Muscle layer of duodenum (tissue), 2 donors: ENCODE results near the gene PLXNA3.

Experiments
- H3K27ac ChIP-seq: one replicate; pipeline ENCODE4 v1.7.0; 2013; ENCODE audit warnings: mild to moderate bottlenecking, low read length
- H3K27me3 ChIP-seq: one replicate; pipeline ENCODE4 v1.7.0; 2013; ENCODE audit warnings: low read depth, mild to moderate bottlenecking, control low read depth, low read length
- H3K36me3 ChIP-seq, 2 donors: one replicate each; pipeline ENCODE4 v1.7.0; 2013; ENCODE audit warnings: low read length in 2 of 2, control low read depth in 1 of 2, mild to moderate bottlenecking in 1 of 2; ENCODE audit not compliant: insufficient read depth in 2 of 2, control insufficient read depth in 1 of 2
- H3K4me1 ChIP-seq, 2 donors: one replicate each; pipeline ENCODE4 v1.7.0; 2013; ENCODE audit warnings: low read length in 2 of 2, mild to moderate bottlenecking in 2 of 2, control low read depth in 1 of 2, moderate library complexity in 1 of 2; ENCODE audit not compliant: insufficient read depth in 2 of 2, control insufficient read depth in 1 of 2
- H3K4me3 ChIP-seq, 2 donors: one replicate each; pipeline ENCODE4 v1.7.0; 2013; ENCODE audit warnings: low read length in 2 of 2, low read depth in 1 of 2, mild to moderate bottlenecking in 1 of 2
- H3K9me3 ChIP-seq, 2 donors: one replicate each; pipeline ENCODE4 v1.7.0; 2013; ENCODE audit warnings: low read length in 2 of 2, control low read depth in 1 of 2, mild to moderate bottlenecking in 1 of 2; ENCODE audit not compliant: control insufficient read depth in 1 of 2
- donor health status: healthy.

PLXNA3 gene

DNA sequence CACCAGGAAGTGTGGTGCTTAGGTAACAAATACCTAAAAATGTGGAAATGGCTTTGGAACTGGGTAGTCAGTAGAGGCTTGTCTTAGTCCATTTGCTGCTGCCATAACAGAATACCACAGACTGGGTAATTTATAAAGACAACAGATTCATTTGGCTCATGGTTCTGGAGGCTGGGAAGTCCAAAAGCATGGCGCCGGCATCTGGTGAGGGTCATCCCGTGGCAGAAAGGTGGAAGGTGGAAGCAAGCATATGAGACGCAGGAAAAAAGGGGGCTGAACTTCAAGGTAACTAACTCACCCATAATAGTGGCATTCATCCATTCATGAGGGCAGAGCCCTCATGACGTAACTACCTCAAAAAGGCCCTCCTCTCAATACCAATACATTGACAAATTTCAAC lies 51.4 kb downstream of the PLXNA3 start:
- Histone ChIP-seq H3K27me3 (no peaks in the 10 kb centered on the region), H3K36me3 (peaks cover 0 to 44% of the 10 kb centered on the region in 2 donors), H3K9me3 (no peaks in the 10 kb centered on the region), H3K27ac (no peak overlapping the region), H3K4me3 (no peak overlapping the region), H3K4me1 (no peaks in the 10 kb centered on the region)

DNA sequence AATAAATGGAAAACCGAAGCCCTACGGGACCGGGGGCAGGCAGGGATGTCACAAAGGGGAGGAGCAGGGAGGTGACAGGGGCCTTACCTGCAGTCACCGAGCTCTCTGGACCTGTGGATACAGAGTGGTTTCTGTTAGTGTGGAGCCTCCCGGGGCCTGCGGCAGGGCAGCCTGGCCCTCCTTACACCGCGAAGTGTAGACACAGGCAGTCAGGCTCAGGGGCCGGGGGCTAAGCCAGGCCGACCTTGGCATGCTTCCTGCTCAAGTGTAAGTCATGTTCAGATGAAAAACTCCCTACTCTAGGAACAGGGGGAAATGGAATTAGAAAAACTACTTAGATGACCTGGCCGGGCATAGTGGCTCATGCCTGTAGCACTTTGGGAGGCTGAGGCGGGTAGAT lies 53.7 kb downstream of the PLXNA3 start:
- Histone ChIP-seq H3K9me3 (no peaks in the 10 kb centered on the region), H3K4me3 (no peak overlapping the region), H3K27me3 (no peaks in the 10 kb centered on the region), H3K36me3 (peaks cover 0 to 26% of the 10 kb centered on the region in 2 donors), H3K27ac (no peak overlapping the region), H3K4me1 (no peaks in the 10 kb centered on the region)

DNA sequence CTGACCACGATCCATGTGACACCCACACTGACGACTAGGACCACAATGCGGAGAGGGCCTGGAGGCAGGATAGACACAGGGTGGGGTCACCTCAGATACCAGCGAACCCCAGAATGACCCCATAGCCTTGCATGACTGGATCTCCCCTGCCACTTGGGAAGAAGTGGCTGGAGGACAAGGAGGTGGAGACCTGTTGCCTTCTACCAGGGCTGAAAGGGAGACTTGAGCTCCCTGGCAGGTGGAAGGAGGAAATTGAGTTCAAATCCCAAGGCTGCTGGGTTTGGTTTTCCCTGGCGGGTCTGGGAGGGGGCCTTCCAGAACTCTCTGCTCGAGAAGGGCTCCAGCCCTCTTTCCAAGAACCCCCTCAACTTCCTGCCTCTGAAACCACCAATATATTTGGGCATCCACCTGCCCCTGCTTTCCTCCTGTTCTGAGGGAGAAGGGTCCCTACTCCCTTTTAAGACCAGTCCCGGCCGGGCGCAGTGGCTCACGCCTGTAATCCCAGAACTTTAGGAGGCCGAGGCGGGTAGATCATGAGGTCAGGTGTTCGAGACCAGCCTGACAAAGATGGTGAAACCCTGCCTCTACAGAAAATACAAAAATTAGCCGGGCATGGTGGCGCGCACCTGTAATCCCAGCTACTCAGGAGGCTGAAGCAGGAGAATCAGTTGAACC lies 54.9 kb downstream of the PLXNA3 start:
- H3K36me3 ChIP-seq: peaks cover 0 to 16% of the 10 kb centered on the region in 2 donors
- no peak overlapping the region for H3K4me3 ChIP-seq
- H3K27me3 ChIP-seq: no peaks in the 10 kb centered on the region
- peaks cover 0 to 5% of the 10 kb centered on the region in 2 donors for H3K4me1 ChIP-seq
- no peaks in the 10 kb centered on the region for H3K9me3 ChIP-seq
- H3K27ac ChIP-seq: no peak overlapping the region

DNA sequence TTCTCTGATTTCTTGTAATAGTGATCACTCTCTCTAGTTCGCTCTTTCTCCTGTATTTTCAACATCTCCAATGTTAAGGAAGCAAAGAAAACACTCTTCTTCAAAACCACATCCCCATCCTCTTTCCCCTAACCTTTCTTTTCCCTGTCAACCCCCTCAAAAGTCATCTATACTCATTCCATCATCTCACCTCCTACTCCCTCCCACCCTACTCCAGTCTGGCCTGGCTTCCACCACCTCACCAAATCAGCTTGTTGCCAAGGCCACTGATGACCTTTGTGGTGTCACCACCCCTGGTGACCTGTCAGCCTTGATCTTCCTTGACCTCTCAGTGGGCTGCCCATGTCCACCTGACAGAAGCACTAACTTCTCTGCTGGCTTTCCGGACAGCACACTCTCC lies 55.6 kb downstream of the PLXNA3 start:
- Histone ChIP-seq H3K4me3 (no peak overlapping the region), H3K36me3 (peaks cover 0 to 16% of the 10 kb centered on the region in 2 donors), H3K9me3 (no peaks in the 10 kb centered on the region), H3K27me3 (no peaks in the 10 kb centered on the region), H3K27ac (no peak overlapping the region), H3K4me1 (peaks cover 0 to 5% of the 10 kb centered on the region in 2 donors)

DNA sequence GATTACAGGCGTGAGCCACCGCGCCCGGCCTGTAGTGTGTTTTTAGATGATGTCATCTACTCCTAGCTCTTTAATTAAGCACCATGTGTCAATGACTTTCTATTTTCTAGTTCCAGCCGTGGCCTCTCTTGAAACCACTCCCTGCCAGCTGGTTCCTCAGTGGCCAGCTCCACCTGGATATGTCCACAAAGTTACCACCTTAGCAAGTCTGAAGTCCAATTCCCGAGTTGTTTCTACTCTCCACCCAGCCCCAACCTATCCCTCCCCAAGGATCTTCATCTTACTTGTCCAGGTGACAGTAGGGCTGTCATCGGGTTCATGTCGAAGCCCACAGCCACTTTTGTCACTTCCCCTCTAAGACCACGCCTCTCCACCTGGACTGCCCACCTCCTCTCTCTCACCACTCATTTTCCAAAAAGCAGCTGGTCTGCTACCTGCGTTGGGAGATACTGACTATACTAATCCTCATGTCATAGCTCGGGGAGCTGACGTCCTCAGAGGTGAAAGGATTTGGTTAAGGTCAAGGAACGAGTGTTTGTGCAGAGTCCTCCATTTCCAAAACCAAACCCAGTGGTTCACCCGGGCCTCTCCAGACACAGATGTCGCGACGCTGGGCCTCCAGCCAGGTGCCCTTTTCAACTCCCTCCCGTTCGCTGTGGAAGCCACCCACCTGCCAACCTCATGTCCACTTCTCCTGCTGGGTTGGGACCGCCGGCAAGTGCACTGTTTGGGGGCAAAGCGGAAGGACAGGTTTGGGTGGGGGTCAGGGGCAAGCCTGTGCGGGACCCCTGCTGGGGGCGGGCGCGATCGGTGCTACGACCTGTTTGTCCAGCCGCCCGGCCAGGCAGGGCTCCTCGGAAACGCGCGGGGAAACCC lies 57.2 kb downstream of the PLXNA3 start:
- peak overlapping the region; percentile 84 for H3K27ac ChIP-seq
- peaks cover 0 to 7% of the 10 kb centered on the region in 2 donors for H3K36me3 ChIP-seq
- no peaks in the 10 kb centered on the region for H3K27me3 ChIP-seq
- H3K4me3 ChIP-seq: peak overlapping the region; percentile 60 to 65
- H3K9me3 ChIP-seq: no peaks in the 10 kb centered on the region
- H3K4me1 ChIP-seq: peaks cover 0 to 5% of the 10 kb centered on the region in 2 donors

DNA sequence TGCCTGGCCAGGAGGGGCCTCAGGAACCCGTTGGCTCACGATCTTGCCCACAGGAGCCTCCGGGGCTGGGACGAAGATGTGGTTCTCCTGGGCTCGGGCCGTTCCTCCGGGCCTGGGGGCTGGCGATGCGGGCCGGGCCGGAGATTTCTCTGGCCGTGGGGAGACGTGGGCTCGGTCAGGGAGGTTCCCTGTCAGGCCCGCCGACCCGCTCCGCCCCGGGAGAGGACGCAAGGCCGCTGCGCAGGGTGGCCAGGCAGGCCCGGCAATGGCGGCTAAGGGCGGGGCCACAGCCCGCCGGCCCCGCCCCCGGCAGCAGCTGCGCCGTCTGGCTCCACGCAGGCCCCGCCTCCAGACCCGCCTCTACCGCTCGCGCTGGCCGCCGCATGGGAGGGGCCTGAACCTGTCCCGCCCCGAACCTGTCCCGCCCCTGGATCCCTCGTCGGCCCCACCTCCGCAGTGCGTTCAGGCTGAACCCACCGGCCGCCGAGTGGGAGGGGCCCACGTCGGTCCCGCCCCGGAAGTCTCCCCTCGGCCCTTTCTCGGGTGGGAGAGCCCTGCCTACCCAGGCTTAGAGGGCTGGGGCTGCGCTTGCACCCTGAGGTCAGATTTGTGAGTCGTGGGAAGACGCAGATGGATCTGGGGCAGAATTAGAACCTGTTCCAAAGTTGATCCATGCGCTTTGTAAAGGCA lies 58.0 kb downstream of the PLXNA3 start, which contains the start of gene FAM3A:
Gene FAM3A (minus strand): TSS at position 267 of the 690 bp plus-strand sequence. CDS start 460 bp downstream, outside the sequence.
- Histone ChIP-seq H3K27ac (peak within 1 kb of the TSS; percentile 85), H3K9me3 (no peaks in the 10 kb centered on the region), H3K36me3 (peaks cover 0 to 7% of the 10 kb centered on the region in 2 donors), H3K27me3 (no peaks in the 10 kb centered on the region), H3K4me1 (peaks cover 0 to 5% of the 10 kb centered on the region in 2 donors), H3K4me3 (peak within 1 kb of the TSS; percentile 60 to 65)

DNA sequence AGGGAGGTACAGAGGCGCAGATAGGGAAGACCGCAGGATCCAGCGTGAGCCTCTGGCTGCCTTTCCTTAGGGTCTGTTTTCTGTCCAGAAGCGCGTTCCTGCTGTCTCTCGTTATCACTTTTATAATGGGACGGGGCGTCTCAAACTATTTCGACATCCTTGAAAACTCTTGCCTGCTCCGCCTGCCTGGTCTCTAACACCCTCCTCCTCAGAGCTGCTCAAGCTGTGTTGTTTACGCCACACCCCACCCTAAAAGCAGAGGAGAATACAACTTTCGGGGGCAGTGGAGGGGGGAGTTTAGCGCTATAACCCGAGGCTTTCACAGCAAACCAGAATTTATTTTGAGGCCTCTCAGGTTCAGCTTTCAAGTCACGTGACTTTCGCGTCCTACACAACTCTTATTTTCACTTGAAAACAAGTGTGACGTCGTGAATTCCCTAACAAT lies 58.6 kb downstream of the PLXNA3 start:
- Histone ChIP-seq H3K36me3 (peaks cover 0 to 7% of the 10 kb centered on the region in 2 donors), H3K4me3 (peak overlapping the region; percentile 51 to 56), H3K27me3 (no peaks in the 10 kb centered on the region), H3K27ac (peak overlapping the region; percentile 85), H3K4me1 (peaks cover 0 to 5% of the 10 kb centered on the region in 2 donors), H3K9me3 (no peaks in the 10 kb centered on the region)

DNA sequence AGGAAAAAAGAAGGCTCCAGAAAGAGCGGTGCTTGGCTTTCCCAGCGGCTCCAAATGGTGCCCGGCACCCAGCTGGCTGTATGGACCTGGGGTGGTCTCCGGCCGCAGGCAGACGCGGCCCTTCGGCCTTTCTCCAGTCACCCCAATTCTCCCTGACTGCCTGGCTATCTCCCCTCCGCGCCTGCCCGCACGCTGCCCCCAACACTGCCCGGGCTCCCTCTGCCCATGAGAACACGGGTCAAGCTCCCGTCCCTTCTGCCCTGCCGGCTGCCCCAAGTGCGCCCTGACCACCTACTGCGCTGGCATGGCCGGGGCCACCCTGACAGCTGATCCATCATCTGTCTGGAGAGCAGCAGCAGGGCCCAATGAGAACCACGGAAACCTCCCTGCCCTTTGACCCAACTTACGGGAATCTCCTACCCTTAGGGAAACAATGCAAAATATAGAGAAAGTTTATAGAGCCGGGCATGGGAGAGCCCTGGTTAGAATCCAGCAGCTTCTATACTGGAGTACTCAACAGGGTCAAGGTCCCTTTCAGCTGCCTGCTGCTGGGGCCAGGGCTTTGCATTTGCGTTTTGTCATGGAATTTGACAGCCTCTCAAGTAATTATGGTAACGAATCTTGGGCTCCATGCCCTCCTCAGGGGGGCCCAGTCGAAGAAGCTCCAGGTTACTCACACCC lies 59.2 kb downstream of the PLXNA3 start:
- Histone ChIP-seq H3K9me3 (no peaks in the 10 kb centered on the region), H3K4me3 (peak overlapping the region; percentile 51 to 56), H3K27me3 (no peaks in the 10 kb centered on the region), H3K27ac (peak overlapping the region; percentile 85), H3K36me3 (peaks cover 0 to 7% of the 10 kb centered on the region in 2 donors), H3K4me1 (peaks cover 0 to 5% of the 10 kb centered on the region in 2 donors)

DNA sequence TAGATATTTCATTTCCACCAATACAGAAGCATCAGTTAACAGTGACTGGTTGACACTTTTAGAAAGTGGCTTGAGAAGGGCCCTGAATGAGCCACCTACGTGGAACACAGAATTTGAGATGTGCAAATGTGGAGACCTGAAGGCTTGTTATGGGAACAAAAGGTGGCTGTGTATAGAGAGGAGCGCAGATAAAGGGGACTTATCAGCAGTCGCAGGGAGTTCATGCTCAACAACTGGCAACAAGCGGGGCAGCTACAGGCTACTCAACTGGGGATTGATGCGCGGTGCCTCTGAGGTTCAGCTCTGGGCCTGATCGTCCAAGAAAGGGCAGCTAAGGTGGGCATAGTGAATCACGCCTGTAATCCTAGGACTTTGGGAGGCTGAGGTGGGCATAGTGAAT lies 61.3 kb downstream of the PLXNA3 start:
- H3K4me1 ChIP-seq: peaks cover 0 to 5% of the 10 kb centered on the region in 2 donors
- no peak overlapping the region for H3K27ac ChIP-seq
- no peak overlapping the region for H3K4me3 ChIP-seq
- no peaks in the 10 kb centered on the region for H3K27me3 ChIP-seq
- no peaks in the 10 kb centered on the region for H3K9me3 ChIP-seq
- no peaks in the 10 kb centered on the region for H3K36me3 ChIP-seq

DNA sequence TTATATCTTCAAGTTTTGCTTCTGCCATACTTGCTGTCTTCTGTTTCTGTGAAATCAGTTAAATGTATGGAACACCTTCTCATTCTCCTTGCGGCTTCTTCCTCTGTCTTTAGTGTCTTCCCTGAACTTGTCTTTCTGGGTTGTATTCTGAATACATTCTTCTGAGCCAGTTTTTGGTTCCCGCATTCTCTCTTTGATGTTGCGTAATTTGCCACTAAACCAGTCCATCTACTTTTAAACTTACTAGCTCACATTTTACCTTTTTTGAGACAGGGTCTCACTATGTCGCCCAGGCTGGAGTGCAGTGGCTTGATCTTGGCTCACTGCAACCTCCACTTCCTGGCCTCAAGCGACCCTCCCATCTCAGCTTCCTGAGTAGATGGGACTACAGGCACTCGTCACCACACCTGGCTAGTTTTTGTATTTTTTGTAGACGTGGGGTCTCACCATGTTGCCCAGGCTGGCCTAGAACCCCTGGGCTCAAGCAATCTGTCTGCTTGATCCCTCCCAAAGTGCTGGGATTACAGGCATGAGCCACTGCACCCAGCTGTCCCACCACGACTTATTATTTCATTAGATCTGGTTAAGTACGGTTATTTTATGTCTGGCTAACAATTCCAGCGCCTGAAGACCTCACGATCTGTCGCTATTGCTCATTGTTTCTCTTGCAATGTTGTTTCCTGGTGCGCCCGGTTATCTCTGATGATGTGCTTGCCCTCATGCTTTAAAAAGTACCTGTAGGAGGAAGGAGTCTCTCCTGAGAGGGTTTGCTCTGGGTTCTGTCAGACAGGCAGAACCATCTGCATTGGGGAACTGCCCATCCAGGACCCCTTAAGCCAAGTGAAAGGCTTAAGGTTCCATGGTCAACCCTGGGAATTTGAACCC lies 67.8 kb downstream of the PLXNA3 start:
- Histone ChIP-seq H3K9me3 (no peaks in the 10 kb centered on the region), H3K4me3 (no peak overlapping the region), H3K36me3 (no peaks in the 10 kb centered on the region), H3K4me1 (peaks cover 0 to 4% of the 10 kb centered on the region in 2 donors), H3K27ac (no peak overlapping the region), H3K27me3 (no peaks in the 10 kb centered on the region)
